Measurements from ENCODE around the gene ZNF503. TPM values are rescaled to one million over a fixed set of nuclear protein-coding genes. Genes with fewer than 3 reads are reported as not detected.
"Not testable (repeated sequence)": the region's sequence is repeated elsewhere in the genome, so short reads cannot be mapped to it uniquely, and the experiment has no call there.

Gene ZNF503
- total RNA-seq, 1 experiment from 2014 or later, result 2.6 TPM

DNA sequence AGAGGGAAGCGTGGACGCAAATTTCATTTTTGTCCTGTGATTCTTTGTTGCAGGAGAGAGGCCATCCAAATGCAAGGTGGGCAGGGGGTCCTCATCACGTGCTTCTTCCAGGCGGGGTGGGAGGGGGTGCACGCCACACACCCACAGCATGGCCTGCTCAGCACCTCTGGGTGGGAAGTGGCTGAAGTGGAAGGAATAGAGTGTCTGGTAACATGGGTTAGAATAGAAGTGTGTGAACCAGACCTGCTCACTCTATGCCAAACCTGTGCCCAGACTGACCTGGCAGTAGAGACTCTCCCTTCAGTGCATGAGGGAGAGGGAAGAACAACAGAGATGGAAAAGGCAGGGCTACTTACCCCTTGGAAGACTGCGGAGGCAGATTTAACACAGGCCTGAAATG is 21.7 kb downstream of the ZNF503 start:
- H3K4me1 ChIP-seq (replicated peaks), result no peaks in the 10 kb centered on the region
- no peak for DNase-seq (ENCODE audit: low read depth in 1 of 2, low spot score in 2 of 2)
- H3K36me3 ChIP-seq, result no peaks in the 10 kb centered on the region
- no peaks in the 10 kb centered on the region for H3K9me3 ChIP-seq (replicated peaks)
- H3K4me3 ChIP-seq, result no peak overlapping the region
- H3K27me3 ChIP-seq (replicated peaks), result no peaks in the 10 kb centered on the region
- H3K27ac ChIP-seq, result no peak overlapping the region

- H3K9me3 ChIP-seq (replicated peaks), result no peaks in the 10 kb centered on the region
- H3K27ac ChIP-seq, result no peak overlapping the region
- DNase-seq (ENCODE audit: low read depth in 1 of 2, low spot score in 2 of 2), result no peak
- no peaks in the 10 kb centered on the region for H3K27me3 ChIP-seq (replicated peaks)
- no peak overlapping the region for H3K4me3 ChIP-seq
- no peaks in the 10 kb centered on the region for H3K4me1 ChIP-seq (replicated peaks)
- no peaks in the 10 kb centered on the region for H3K36me3 ChIP-seq
Measured at GRCh38 chr10:75379212-75379724, 22.3 kb downstream of the ZNF503 start.

DNA sequence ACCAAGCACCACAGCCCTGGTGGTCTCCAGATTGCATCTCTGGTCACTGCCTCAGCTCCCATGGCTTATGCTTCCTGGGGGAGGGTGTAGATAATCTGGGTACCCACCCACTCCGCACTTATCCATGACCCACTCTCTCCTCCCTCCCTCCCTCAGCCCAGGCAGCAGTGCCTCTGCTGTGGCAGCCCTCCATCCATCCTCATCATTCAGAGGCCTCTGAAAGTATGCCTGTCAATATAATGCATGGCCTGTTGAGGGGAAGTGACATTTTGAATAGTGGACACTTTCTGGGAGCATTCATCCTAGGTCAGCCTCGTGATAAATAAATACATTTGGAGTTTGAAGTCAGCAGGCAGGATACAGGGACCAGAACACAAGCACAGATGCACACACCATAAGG is 23.2 kb downstream of the ZNF503 start:
- no peak overlapping the region for H3K27ac ChIP-seq
- no peaks in the 10 kb centered on the region for H3K27me3 ChIP-seq (replicated peaks)
- no peaks in the 10 kb centered on the region for H3K4me1 ChIP-seq (replicated peaks)
- no peak for DNase-seq (ENCODE audit: low read depth in 1 of 2, low spot score in 2 of 2)
- no peaks in the 10 kb centered on the region for H3K36me3 ChIP-seq
- no peaks in the 10 kb centered on the region for H3K9me3 ChIP-seq (replicated peaks)
- H3K4me3 ChIP-seq, result no peak overlapping the region

- Histone ChIP-seq H3K9me3 (replicated peaks) (no peaks in the 10 kb centered on the region), H3K4me1 (replicated peaks) (no peaks in the 10 kb centered on the region), H3K27ac (no peak overlapping the region), H3K36me3 (no peaks in the 10 kb centered on the region), H3K27me3 (replicated peaks) (no peaks in the 10 kb centered on the region), H3K4me3 (no peak overlapping the region)
- no peak for DNase-seq (ENCODE audit: low read depth in 1 of 2, low spot score in 2 of 2)
Measured at GRCh38 chr10:75377869-75378268, 23.7 kb downstream of the ZNF503 start.

- Histone ChIP-seq H3K4me1 (replicated peaks) (no peaks in the 10 kb centered on the region), H3K36me3 (no peaks in the 10 kb centered on the region), H3K27me3 (replicated peaks) (no peaks in the 10 kb centered on the region), H3K27ac (no peak overlapping the region), H3K9me3 (replicated peaks) (no peaks in the 10 kb centered on the region), H3K4me3 (no peak overlapping the region)
- no peak for DNase-seq (ENCODE audit: low read depth in 1 of 2, low spot score in 2 of 2)
Measured at GRCh38 chr10:75375838-75376237, 25.7 kb downstream of the ZNF503 start.

DNA sequence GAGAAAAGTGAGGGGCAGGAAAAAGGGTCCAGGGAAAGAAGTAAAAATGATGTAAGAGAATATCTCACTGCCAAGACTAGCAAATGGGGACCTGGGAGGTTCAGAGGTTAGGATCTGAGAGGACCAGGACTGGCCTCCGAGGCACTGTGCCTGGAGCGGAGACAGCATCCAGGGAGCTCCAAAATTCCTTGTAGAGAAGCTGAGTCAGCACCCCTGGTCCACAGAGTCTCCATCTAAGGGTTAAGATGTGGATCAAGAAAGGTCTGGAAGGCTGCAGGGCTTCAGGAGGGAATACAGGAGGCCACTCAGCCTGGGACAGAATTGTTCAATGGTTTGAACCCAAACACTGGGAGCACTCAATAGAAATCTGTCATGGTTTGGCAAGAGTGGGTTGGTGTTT is 30.6 kb downstream of the ZNF503 start:
- Histone ChIP-seq H3K9me3 (replicated peaks) (0 out of 2 replicates have a peak, but pooled peaks cover 4% of the 10 kb centered on the region), H3K27ac (no peak overlapping the region), H3K36me3 (no peaks in the 10 kb centered on the region), H3K4me1 (replicated peaks) (no peaks in the 10 kb centered on the region), H3K27me3 (replicated peaks) (no peaks in the 10 kb centered on the region), H3K4me3 (no peak overlapping the region)
- DNase-seq (ENCODE audit: low read depth in 1 of 2, low spot score in 2 of 2), result no peak

GRCh38 chr10:75369838-75370237 is 31.7 kb downstream of the ZNF503 start:
- not testable (repeated sequence) for H3K4me3 ChIP-seq; DNase-seq (ENCODE audit: low read depth in 1 of 2, low spot score in 2 of 2); H3K9me3 ChIP-seq (replicated peaks); H3K27ac ChIP-seq; H3K36me3 ChIP-seq; H3K27me3 ChIP-seq (replicated peaks); H3K4me1 ChIP-seq (replicated peaks)

DNA sequence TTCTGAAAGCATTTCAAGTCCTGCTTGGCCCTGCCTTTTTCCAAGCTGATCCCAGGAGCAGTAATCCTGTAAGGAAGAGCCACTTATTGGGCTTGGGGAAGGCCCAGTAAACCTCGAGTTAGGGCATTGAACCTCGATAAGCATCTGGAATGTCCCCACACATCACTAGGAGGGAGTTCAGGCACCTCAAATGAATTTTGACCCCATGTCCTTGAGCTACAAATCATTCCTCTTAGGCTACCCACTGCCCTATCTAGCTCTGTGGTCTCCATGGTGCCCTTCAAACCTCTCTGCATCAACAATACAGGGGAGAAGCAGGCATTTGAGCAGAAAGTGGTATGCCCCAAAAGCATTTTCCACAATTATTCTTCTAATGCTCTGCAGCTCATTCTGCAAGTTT is 33.7 kb downstream of the ZNF503 start:
- Histone ChIP-seq H3K27me3 (replicated peaks) (no peaks in the 10 kb centered on the region), H3K36me3 (no peaks in the 10 kb centered on the region), H3K4me1 (replicated peaks) (no peaks in the 10 kb centered on the region), H3K4me3 (no peak overlapping the region), H3K27ac (no peak overlapping the region), H3K9me3 (replicated peaks) (0 out of 2 replicates have a peak, but pooled peaks cover 4% of the 10 kb centered on the region)
- no peak for DNase-seq (ENCODE audit: low read depth in 1 of 2, low spot score in 2 of 2)

- H3K4me1 ChIP-seq (replicated peaks), result no peaks in the 10 kb centered on the region
- H3K4me3 ChIP-seq, result no peak overlapping the region
- DNase-seq (ENCODE audit: low read depth in 1 of 2, low spot score in 2 of 2), result no peak
- H3K27me3 ChIP-seq (replicated peaks), result no peaks in the 10 kb centered on the region
- 0 out of 2 replicates have a peak, but pooled peaks cover 4% of the 10 kb centered on the region for H3K9me3 ChIP-seq (replicated peaks)
- no peak overlapping the region for H3K27ac ChIP-seq
- no peaks in the 10 kb centered on the region for H3K36me3 ChIP-seq
Measured at GRCh38 chr10:75367021-75367487, 34.5 kb downstream of the ZNF503 start.

DNA sequence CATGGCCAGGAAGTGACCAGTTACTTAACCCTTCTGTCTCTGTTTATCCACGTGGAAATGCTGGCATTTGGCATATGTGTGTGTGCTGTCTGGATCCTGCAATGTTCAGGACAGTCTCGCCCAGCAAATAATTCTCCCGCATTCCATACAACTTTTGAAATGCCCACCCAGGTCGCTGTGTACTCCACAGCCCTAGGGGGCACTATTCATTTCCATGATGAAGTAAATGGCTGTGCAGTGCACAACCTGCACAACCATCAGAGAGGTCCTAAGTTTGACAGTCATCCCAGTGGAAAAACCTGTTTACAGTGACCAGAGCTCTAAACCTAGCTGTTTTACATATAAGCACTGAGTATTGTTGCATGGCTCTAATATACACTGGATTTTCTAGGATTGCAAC is 38.1 kb downstream of the ZNF503 start:
- Histone ChIP-seq H3K36me3 (no peaks in the 10 kb centered on the region), H3K4me3 (no peak overlapping the region), H3K27ac (no peak overlapping the region), H3K4me1 (replicated peaks) (no peaks in the 10 kb centered on the region), H3K27me3 (replicated peaks) (no peaks in the 10 kb centered on the region), H3K9me3 (replicated peaks) (0 out of 2 replicates have a peak, but pooled peaks cover under 1% of the 10 kb centered on the region)
- DNase-seq (ENCODE audit: low read depth in 1 of 2, low spot score in 2 of 2), result no peak

DNA sequence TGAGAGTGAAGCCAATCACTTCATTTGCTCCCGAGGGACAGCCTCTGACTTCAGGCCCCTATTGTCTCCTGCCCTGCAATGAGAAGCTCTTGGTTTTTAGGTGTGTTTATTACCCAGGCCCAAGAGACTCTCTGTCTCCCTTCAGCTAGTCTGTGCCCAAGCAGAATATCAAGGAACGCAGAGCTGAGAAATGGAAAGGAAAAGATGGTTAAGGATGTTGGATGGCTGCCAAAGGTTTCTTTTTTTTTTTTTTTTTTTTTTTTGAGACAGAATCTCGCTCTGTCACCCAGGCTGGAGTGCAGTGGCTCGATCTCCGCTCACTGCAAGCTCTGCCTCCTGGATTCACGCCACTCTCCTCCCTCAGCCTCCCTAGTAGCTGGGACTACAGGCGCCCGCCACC is 41.7 kb downstream of the ZNF503 start:
- H3K9me3 ChIP-seq (replicated peaks); H3K27ac ChIP-seq; H3K4me1 ChIP-seq (replicated peaks); H3K27me3 ChIP-seq (replicated peaks); H3K4me3 ChIP-seq; H3K36me3 ChIP-seq; DNase-seq (ENCODE audit: low read depth in 1 of 2, low spot score in 2 of 2): not testable (repeated sequence)

GRCh38 chr10:75358835-75359421 is 42.6 kb downstream of the ZNF503 start:
- H3K27ac ChIP-seq, result no peak overlapping the region
- H3K27me3 ChIP-seq (replicated peaks), result no peaks in the 10 kb centered on the region
- no peaks in the 10 kb centered on the region for H3K36me3 ChIP-seq
- no peaks in the 10 kb centered on the region for H3K4me1 ChIP-seq (replicated peaks)
- H3K4me3 ChIP-seq, result no peak overlapping the region
- H3K9me3 ChIP-seq (replicated peaks), result no peaks in the 10 kb centered on the region
- no peak for DNase-seq (ENCODE audit: low read depth in 1 of 2, low spot score in 2 of 2)

DNA sequence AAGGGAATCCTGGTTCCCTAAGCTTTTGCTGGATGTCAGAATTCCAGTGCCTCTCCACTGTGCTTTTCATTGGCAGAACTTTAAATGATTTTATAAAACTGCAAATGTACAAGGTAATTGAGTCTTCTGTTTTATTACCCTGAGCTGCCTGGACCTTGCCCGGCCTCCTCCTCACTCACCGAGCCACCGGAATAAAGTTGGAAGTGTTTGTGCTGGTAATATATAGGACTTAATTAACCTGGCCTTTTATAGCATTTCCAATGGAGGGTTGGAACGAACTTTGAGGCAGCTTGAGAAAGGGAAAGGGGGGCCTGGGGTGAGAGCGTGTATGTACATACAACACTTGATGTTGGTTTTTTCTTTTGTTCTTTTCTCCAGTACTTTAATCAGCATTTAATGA is 43.4 kb downstream of the ZNF503 start:
- H3K27me3 ChIP-seq (replicated peaks), result no peaks in the 10 kb centered on the region
- no peak overlapping the region for H3K27ac ChIP-seq
- no peaks in the 10 kb centered on the region for H3K9me3 ChIP-seq (replicated peaks)
- H3K4me1 ChIP-seq (replicated peaks), result no peaks in the 10 kb centered on the region
- no peaks in the 10 kb centered on the region for H3K36me3 ChIP-seq
- DNase-seq (ENCODE audit: low read depth in 1 of 2, low spot score in 2 of 2), result no peak
- H3K4me3 ChIP-seq, result no peak overlapping the region

DNA sequence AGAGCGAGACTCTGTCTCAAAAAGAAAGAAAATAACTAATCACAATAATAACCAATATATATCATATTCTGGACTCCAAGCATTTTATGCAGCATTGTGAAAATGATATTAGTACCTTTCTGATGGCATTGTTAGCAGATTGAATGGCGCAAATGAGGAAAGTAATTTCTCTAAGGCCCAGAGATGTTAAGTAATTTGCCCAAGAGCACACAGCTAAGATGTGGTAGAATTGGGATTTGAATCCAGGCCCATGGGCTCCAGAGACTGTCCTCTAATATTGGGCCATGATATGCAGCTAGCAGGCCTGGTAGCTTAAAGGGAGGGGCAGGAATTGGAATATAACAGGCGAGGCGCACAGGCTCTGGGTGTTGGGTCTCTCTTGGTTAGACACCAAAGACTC is 44.1 kb downstream of the ZNF503 start:
- DNase-seq (ENCODE audit: low read depth in 1 of 2, low spot score in 2 of 2), result no peak
- H3K9me3 ChIP-seq (replicated peaks), result no peaks in the 10 kb centered on the region
- H3K27ac ChIP-seq, result no peak overlapping the region
- no peaks in the 10 kb centered on the region for H3K27me3 ChIP-seq (replicated peaks)
- no peak overlapping the region for H3K4me3 ChIP-seq
- no peaks in the 10 kb centered on the region for H3K36me3 ChIP-seq
- no peaks in the 10 kb centered on the region for H3K4me1 ChIP-seq (replicated peaks)

- no peak for DNase-seq (ENCODE audit: low read depth in 1 of 2, low spot score in 2 of 2)
- H3K27me3 ChIP-seq (replicated peaks), result no peaks in the 10 kb centered on the region
- H3K4me3 ChIP-seq, result no peak overlapping the region
- H3K4me1 ChIP-seq (replicated peaks), result no peaks in the 10 kb centered on the region
- no peaks in the 10 kb centered on the region for H3K9me3 ChIP-seq (replicated peaks)
- H3K36me3 ChIP-seq, result no peaks in the 10 kb centered on the region
- no peak overlapping the region for H3K27ac ChIP-seq
Measured at GRCh38 chr10:75356484-75356883, 45.1 kb downstream of the ZNF503 start.

All from SJSA1 (cell line).